Spleen (tissue), 7 donors: Measurements from ENCODE around the gene MYO9A.

Source experiments
- POLR2A ChIP-seq, 3 donors: fragments of 450-650 bp; IDR thresholded peaks; one replicate each; pipeline ENCODE4 v1.5.1; 2017; ENCODE audit warnings: antibody characterized with exemption in 3 of 3, mild to moderate bottlenecking in 1 of 3
- POLR2AphosphoS5 ChIP-seq, 3 donors: sonication (generic); formaldehyde crosslinking; IDR thresholded peaks; one replicate each; pipeline ENCODE4 v1.5.1; 2017; ENCODE audit warnings: antibody characterized with exemption in 3 of 3
- TF ChIP-seq, protein P1 (sequence below), 11 experiments: fragments of 200-600 bp in 7 of 11; fragments of 450-650 bp in 4 of 11; sonication (generic) in 4 of 11; IDR thresholded peaks in 8 of 11; conservative IDR thresholded peaks in 3 of 11; 1 replicate in 7 of 11; 2 replicates in 4 of 11; pipeline versions ENCODE4 v1.4.0 to v1.8.0; 2016 to 2021; ENCODE audit warnings: antibody characterized with exemption in 11 of 11, inconsistent platforms in 4 of 11, mild to moderate bottlenecking in 1 of 11
- donor health status: DM: no; HTN: no; CAD: no; lungs with moderate emphysema.
- donor health status: DM: no; HTN: no; CAD: no.
- donor health status: DM: no; HTN: no; CAD: no.

- TF ChIP-seq, protein P1, sequence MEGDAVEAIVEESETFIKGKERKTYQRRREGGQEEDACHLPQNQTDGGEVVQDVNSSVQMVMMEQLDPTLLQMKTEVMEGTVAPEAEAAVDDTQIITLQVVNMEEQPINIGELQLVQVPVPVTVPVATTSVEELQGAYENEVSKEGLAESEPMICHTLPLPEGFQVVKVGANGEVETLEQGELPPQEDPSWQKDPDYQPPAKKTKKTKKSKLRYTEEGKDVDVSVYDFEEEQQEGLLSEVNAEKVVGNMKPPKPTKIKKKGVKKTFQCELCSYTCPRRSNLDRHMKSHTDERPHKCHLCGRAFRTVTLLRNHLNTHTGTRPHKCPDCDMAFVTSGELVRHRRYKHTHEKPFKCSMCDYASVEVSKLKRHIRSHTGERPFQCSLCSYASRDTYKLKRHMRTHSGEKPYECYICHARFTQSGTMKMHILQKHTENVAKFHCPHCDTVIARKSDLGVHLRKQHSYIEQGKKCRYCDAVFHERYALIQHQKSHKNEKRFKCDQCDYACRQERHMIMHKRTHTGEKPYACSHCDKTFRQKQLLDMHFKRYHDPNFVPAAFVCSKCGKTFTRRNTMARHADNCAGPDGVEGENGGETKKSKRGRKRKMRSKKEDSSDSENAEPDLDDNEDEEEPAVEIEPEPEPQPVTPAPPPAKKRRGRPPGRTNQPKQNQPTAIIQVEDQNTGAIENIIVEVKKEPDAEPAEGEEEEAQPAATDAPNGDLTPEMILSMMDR (IDR thresholded peaks at IDR 0.05 in 8 of 11, conservative IDR thresholded peaks at IDR 0.05 in 3 of 11), result no peak
- TF ChIP-seq POLR2A (IDR thresholded peaks at IDR 0.05) (no peak), POLR2AphosphoS5 (IDR thresholded peaks at IDR 0.05) (no peak)
Observed at GRCh38 chr15:71777216-71777943, 340.6 kb downstream of the MYO9A start.
